ENCODE data around the gene KISS1R.

DNA sequence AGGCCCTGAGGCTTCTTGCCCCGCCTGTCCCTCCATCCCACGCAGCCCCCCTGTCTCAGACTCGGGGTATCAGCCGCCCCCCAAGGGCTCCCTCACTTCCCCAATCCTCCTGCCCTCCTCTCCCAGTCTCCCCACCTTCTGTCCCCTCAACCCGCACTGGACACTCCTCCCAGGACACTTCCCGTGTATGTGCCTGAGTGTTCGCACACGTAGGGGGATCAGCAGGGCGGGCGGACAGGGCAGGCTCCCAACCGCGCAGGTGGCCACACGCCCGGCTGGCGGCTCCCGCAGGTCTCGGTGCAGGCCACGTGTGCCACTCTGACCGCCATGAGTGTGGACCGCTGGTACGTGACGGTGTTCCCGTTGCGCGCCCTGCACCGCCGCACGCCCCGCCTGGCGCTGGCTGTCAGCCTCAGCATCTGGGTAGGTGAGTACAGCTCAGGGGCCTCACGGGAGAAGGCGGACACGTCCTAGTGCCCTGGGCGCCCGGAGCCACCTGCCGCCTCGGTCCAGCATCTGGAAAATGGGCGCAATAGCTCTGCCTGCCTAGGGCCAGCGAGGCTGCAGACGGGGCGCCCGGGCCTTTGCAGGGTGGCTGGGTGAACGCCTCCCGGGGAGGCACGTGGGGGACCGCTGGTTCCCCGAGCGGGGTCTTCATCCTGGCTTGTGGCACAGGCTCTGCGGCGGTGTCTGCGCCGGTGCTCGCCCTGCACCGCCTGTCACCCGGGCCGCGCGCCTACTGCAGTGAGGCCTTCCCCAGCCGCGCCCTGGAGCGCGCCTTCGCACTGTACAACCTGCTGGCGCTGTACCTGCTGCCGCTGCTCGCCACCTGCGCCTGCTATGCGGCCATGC, 2.3 kb downstream of the KISS1R start:
- TF ChIP-seq SP2 (tag by site-specific recombination; IDR thresholded peaks at IDR 0.05), result no peak; the same call in 1 of the 2 replicates
- TF ChIP-seq ZNF768 (tag by site-specific recombination; IDR thresholded peaks at IDR 0.05), result no peak

Data from HEK293 (cell line).